Caco-2 (cell line): Measurements from ENCODE around the gene FARP1. TPM values are rescaled to one million over a fixed set of nuclear protein-coding genes. Genes with fewer than 3 reads are reported as not detected.

Source experiments
- BruUV-seq: library from RNA; stranded (reverse); fragments of 400-500 nt; replicated peaks from 2 replicates; lab custom pipeline; 2021; lab: Mats Ljungman, UMichigan
- CTCF ChIA-PET: fragments of 300-600 bp; sonication (Branson Sonifier 250); formaldehyde crosslinking; loops from one replicate; lab custom pipeline; 2022; ENCODE audit warnings: antibody characterized with exemption; lab: Charles Lee
- POLR2A ChIA-PET: fragments of 300-600 bp; sonication (Branson Sonifier 250); formaldehyde crosslinking; loops from one replicate; lab custom pipeline; 2022; ENCODE audit warnings: antibody characterized with exemption; lab: Charles Lee
- DNase-seq, 2 experiments: peaks; one replicate each; pipeline versions ENCODE4 v3.0.0 to v3.0.0-alpha.2; 2020 to 2022
- H3K27me3 ChIP-seq: replicated peaks from 2 replicates; pipeline ENCODE4 v1.6.0; 2011; ENCODE audit warnings: low read length; ENCODE audit not compliant: control insufficient read depth, insufficient read depth
- H3K36me3 ChIP-seq: 2 replicates; pipeline ENCODE4 v1.5.1; 2011; ENCODE audit warnings: low read length; ENCODE audit not compliant: control insufficient read depth, insufficient read depth
- H3K4me1 ChIP-seq: fragments of 250-450 bp; sonication (Bioruptor Pico); 2 replicates; pipeline ENCODE4 v1.5.1; 2020; ENCODE audit warnings: mild to moderate bottlenecking
- H3K4me3 ChIP-seq: 2 replicates; pipeline ENCODE4 v1.5.1; 2011; ENCODE audit warnings: low read depth, mild to moderate bottlenecking, control low read depth, low read length
- H3K9me3 ChIP-seq: fragments of 250-450 bp; sonication (Bioruptor Pico); 2 replicates; pipeline ENCODE4 v1.5.1; 2020; ENCODE audit warnings: mild to moderate bottlenecking, moderate library complexity
- H3K27ac Mint-ChIP-seq: one replicate; pipeline ENCODE4 v1.8.0; 2022; ENCODE audit warnings: mixed read lengths; ENCODE audit not compliant: unreplicated experiment
- H3K27me3 Mint-ChIP-seq: one replicate; pipeline ENCODE4 v1.8.0; 2022; ENCODE audit warnings: mixed read lengths; ENCODE audit not compliant: insufficient read depth, unreplicated experiment
- H3K36me3 Mint-ChIP-seq: one replicate; pipeline ENCODE4 v1.8.0; 2022; ENCODE audit warnings: mild to moderate bottlenecking, mixed read lengths; ENCODE audit not compliant: insufficient read depth, unreplicated experiment
- H3K4me1 Mint-ChIP-seq: one replicate; pipeline ENCODE4 v1.8.0; 2022; ENCODE audit warnings: low read depth, mixed read lengths; ENCODE audit not compliant: unreplicated experiment
- H3K4me3 Mint-ChIP-seq: one replicate; pipeline ENCODE4 v1.8.0; 2022; ENCODE audit warnings: mild to moderate bottlenecking, moderate library complexity, mixed read lengths; ENCODE audit not compliant: unreplicated experiment
- H3K9me3 Mint-ChIP-seq: one replicate; pipeline ENCODE4 v1.8.0; 2022; ENCODE audit warnings: mixed read lengths; ENCODE audit not compliant: unreplicated experiment
- CTCF ChIP-seq, 2 experiments: fragments of 200-600 bp in 1 of 2; IDR thresholded peaks; 1 replicate in 1 of 2; 2 replicates in 1 of 2; pipeline versions ENCODE4 v1.5.1 to v1.8.0; 2011 to 2022; ENCODE audit warnings: antibody characterized with exemption in 1 of 2, control low read depth in 1 of 2, inconsistent platforms in 1 of 2, low read depth in 1 of 2, low read length in 1 of 2, mild to moderate bottlenecking in 1 of 2, moderate library complexity in 1 of 2; ENCODE audit not compliant: insufficient read depth in 1 of 2, severe bottlenecking in 1 of 2, unreplicated experiment in 1 of 2
- intact Hi-C: fragments of 100-400 bp; cut with micrococcal nuclease; formaldehyde crosslinking; loops from one replicate; pipeline ENCODE4 v1.10.0; 2022; ENCODE audit not compliant: unreplicated experiment
- total RNA-seq: library from RNA; stranded (reverse); gene quantifications from 2 replicates; pipeline ENCODE4 v1.2.3, GENCODE V29; 2022

The FARP1 gene
- total RNA-seq, 1 experiment from 2014 or later = 189 TPM

- no TSS peak for BruUV-seq
- DNase-seq = no peak
- H3K9me3 ChIP-seq = no peaks in the 10 kb centered on the region
- TF ChIP-seq CTCF (IDR thresholded peaks at IDR 0.05; ENCODE audit: insufficient read depth in 1 of 2, low read depth in 1 of 2, low read length in 1 of 2, severe bottlenecking in 1 of 2, unreplicated experiment in 1 of 2) = no peak
- H3K4me1 ChIP-seq = no peaks in the 10 kb centered on the region
- Mint-ChIP-seq H3K9me3 (peaks cover 7% of the 10 kb centered on the region), H3K27ac (no peak overlapping the region), H3K36me3 (peaks cover 59% of the 10 kb centered on the region), H3K4me3 (no peak overlapping the region), H3K27me3 (no peaks in the 10 kb centered on the region), H3K4me1 (no peaks in the 10 kb centered on the region)
- intact Hi-C loops = no loop called here
- ChIA-PET POLR2A (no interaction called here), CTCF (no interaction called here)
- H3K36me3 ChIP-seq = no peaks in the 10 kb centered on the region; the same call in 1 of the 2 replicates
- H3K27me3 ChIP-seq = no peaks in the 10 kb centered on the region
- no peak overlapping the region for H3K4me3 ChIP-seq
Observed at GRCh38 chr13:98216135-98216565, 73.3 kb downstream of the FARP1 start.

GRCh38 chr13:98216711-98217285 is 73.9 kb downstream of the FARP1 start:
- no peaks in the 10 kb centered on the region for H3K27me3 Mint-ChIP-seq
- no peaks in the 10 kb centered on the region for H3K27me3 ChIP-seq
- H3K4me3 ChIP-seq = no peak overlapping the region
- peaks cover 1% of the 10 kb centered on the region for H3K9me3 Mint-ChIP-seq
- TF ChIP-seq CTCF (IDR thresholded peaks at IDR 0.05; ENCODE audit: insufficient read depth in 1 of 2, low read depth in 1 of 2, low read length in 1 of 2, severe bottlenecking in 1 of 2, unreplicated experiment in 1 of 2) = no peak
- DNase-seq = no peak
- ChIA-PET CTCF (no interaction called here), POLR2A (no interaction called here)
- no peaks in the 10 kb centered on the region for H3K4me1 ChIP-seq
- no peak overlapping the region for H3K4me3 Mint-ChIP-seq
- no peaks in the 10 kb centered on the region for H3K4me1 Mint-ChIP-seq
- H3K9me3 ChIP-seq = no peaks in the 10 kb centered on the region
- H3K36me3 ChIP-seq = no peaks in the 10 kb centered on the region; the same call in 1 of the 2 replicates
- no peak overlapping the region for H3K27ac Mint-ChIP-seq
- BruUV-seq = no TSS peak
- peaks cover 54% of the 10 kb centered on the region for H3K36me3 Mint-ChIP-seq
- intact Hi-C loops = no loop called here

GRCh38 chr13:98217597-98217996 is 74.7 kb downstream of the FARP1 start:
- Histone ChIP-seq H3K27me3 (no peaks in the 10 kb centered on the region), H3K4me1 (no peaks in the 10 kb centered on the region), H3K36me3 (no peaks in the 10 kb centered on the region; the same call in 1 of the 2 replicates), H3K9me3 (no peaks in the 10 kb centered on the region), H3K4me3 (no peak overlapping the region)
- no peak for DNase-seq
- Mint-ChIP-seq H3K4me3 (no peak overlapping the region), H3K4me1 (no peaks in the 10 kb centered on the region), H3K9me3 (no peaks in the 10 kb centered on the region), H3K27ac (peak overlapping the region; percentile 40), H3K36me3 (peaks cover 52% of the 10 kb centered on the region), H3K27me3 (no peaks in the 10 kb centered on the region)
- CTCF ChIA-PET = no interaction called here
- intact Hi-C loops = no loop called here
- BruUV-seq = no TSS peak
- POLR2A ChIA-PET = no interaction called here
- TF ChIP-seq CTCF (IDR thresholded peaks at IDR 0.05; ENCODE audit: insufficient read depth in 1 of 2, low read depth in 1 of 2, low read length in 1 of 2, severe bottlenecking in 1 of 2, unreplicated experiment in 1 of 2) = no peak
